ENCODE data around the gene KRTAP5-6.

The KRTAP5-6 gene

GRCh38 chr11:1703146-1703545 is 6.2 kb downstream of the KRTAP5-6 start:
- no peak for DNase-seq

- DNase-seq = no peak
These were observed 8.4 kb downstream of the KRTAP5-6 start for GRCh38 chr11:1705126-1706052.

GRCh38 chr11:1706634-1707400 is 9.8 kb downstream of the KRTAP5-6 start:
- DNase-seq = peak; percentile 33

- DNase-seq = no peak
These were observed 10.8 kb downstream of the KRTAP5-6 start for GRCh38 chr11:1707751-1708150.

- DNase-seq = no peak
These were observed 11.7 kb downstream of the KRTAP5-6 start for GRCh38 chr11:1708716-1709115.

GRCh38 chr11:1714908-1715885 is 18.2 kb downstream of the KRTAP5-6 start:
- no peak for DNase-seq

GRCh38 chr11:1717745-1718144 is 20.8 kb downstream of the KRTAP5-6 start:
- DNase-seq = no peak

- no peak for DNase-seq
These were observed 21.3 kb downstream of the KRTAP5-6 start for GRCh38 chr11:1718326-1718725.

- no peak for DNase-seq
These were observed 22.8 kb downstream of the KRTAP5-6 start for GRCh38 chr11:1719781-1720180.

- no peak for DNase-seq
These were observed 30.2 kb downstream of the KRTAP5-6 start for GRCh38 chr11:1727096-1727690.

GRCh38 chr11:1727861-1728260 is 30.9 kb downstream of the KRTAP5-6 start:
- DNase-seq = no peak

GRCh38 chr11:1728301-1728700 is 31.3 kb downstream of the KRTAP5-6 start:
- no peak for DNase-seq

GRCh38 chr11:1728931-1729691 is 32.1 kb downstream of the KRTAP5-6 start:
- no peak for DNase-seq

- DNase-seq = no peak
These were observed 32.7 kb downstream of the KRTAP5-6 start for GRCh38 chr11:1729692-1730011.

GRCh38 chr11:1730059-1730629 is 33.1 kb downstream of the KRTAP5-6 start:
- DNase-seq = no peak

GRCh38 chr11:1731451-1732059 is 34.6 kb downstream of the KRTAP5-6 start:
- no peak for DNase-seq

GRCh38 chr11:1732418-1733008 is 35.5 kb downstream of the KRTAP5-6 start:
- no peak for DNase-seq

- no peak for DNase-seq
These were observed 36.2 kb downstream of the KRTAP5-6 start for GRCh38 chr11:1733009-1733715.

GRCh38 chr11:1733716-1734640 is 37.0 kb downstream of the KRTAP5-6 start:
- no peak for DNase-seq
